Rectal smooth muscle tissue (tissue), 1 donor: ENCODE measurements around the gene LARP1.

Experiments
- H3K27ac ChIP-seq: one replicate; pipeline ENCODE4 v1.7.0; 2013; ENCODE audit warnings: low read depth, low read length, inconsistent platforms
- H3K27me3 ChIP-seq: one replicate; pipeline ENCODE4 v1.7.0; 2013; ENCODE audit warnings: low read length; ENCODE audit not compliant: control insufficient read depth, insufficient read depth
- H3K36me3 ChIP-seq: one replicate; pipeline ENCODE4 v1.7.0; 2013; ENCODE audit warnings: low read length; ENCODE audit not compliant: control insufficient read depth, insufficient read depth
- H3K4me1 ChIP-seq: one replicate; pipeline ENCODE4 v1.7.0; 2013; ENCODE audit warnings: low read length; ENCODE audit not compliant: control insufficient read depth, insufficient read depth
- H3K4me3 ChIP-seq: one replicate; pipeline ENCODE4 v1.7.0; 2013; ENCODE audit warnings: low read length
- H3K9ac ChIP-seq: one replicate; pipeline ENCODE4 v1.7.0; 2013; ENCODE audit warnings: low read length

Gene LARP1

DNA sequence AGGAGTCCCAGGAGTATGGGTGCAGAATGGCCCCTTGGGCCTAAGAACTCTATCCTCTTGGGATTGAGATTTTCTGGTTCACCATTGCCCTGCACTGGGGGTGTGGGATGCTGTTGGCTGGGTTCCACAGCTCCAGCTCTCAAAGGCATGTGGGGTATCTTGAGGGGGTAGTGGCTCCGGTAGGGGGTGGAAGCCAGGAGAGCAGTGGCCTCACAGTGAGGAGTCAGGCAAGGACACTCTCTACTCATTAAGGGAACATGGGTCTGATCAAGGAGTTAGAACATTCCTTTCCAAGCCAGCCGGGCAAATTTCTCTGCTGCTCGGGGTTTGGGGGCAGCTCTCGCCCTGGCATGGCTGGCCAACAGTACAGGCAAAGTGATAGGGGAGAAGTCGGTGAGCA, 33.0 kb downstream of the LARP1 start:
- peaks cover 18% of the 10 kb centered on the region for H3K36me3 ChIP-seq
- H3K27ac ChIP-seq = no peak overlapping the region
- H3K9ac ChIP-seq = no peak overlapping the region
- peaks cover 16% of the 10 kb centered on the region for H3K4me1 ChIP-seq
- no peaks in the 10 kb centered on the region for H3K27me3 ChIP-seq
- H3K4me3 ChIP-seq = no peak overlapping the region

DNA sequence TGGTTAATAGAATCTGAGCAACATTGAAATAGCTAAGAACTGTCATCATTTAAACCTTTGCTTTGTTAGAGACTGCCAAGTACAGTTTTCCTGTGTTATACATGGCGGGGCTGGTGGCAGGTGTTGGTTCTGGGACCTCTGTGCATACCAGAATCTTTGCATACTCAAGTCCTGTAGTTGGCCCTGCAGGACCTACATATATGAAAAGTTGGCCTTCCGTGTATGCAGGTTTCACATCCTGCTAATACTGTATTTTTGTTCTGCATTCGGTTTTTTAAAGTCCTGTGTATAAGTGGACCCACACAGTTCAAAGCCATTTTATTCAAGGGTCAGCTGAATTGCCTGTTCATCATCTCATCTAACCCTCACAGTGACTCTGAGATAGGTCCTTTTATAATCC, 36.4 kb downstream of the LARP1 start:
- no peaks in the 10 kb centered on the region for H3K27me3 ChIP-seq
- H3K36me3 ChIP-seq = peaks cover 34% of the 10 kb centered on the region
- H3K4me1 ChIP-seq = peaks cover 9% of the 10 kb centered on the region
- H3K4me3 ChIP-seq = no peak overlapping the region
- H3K27ac ChIP-seq = no peak overlapping the region
- no peak overlapping the region for H3K9ac ChIP-seq

DNA sequence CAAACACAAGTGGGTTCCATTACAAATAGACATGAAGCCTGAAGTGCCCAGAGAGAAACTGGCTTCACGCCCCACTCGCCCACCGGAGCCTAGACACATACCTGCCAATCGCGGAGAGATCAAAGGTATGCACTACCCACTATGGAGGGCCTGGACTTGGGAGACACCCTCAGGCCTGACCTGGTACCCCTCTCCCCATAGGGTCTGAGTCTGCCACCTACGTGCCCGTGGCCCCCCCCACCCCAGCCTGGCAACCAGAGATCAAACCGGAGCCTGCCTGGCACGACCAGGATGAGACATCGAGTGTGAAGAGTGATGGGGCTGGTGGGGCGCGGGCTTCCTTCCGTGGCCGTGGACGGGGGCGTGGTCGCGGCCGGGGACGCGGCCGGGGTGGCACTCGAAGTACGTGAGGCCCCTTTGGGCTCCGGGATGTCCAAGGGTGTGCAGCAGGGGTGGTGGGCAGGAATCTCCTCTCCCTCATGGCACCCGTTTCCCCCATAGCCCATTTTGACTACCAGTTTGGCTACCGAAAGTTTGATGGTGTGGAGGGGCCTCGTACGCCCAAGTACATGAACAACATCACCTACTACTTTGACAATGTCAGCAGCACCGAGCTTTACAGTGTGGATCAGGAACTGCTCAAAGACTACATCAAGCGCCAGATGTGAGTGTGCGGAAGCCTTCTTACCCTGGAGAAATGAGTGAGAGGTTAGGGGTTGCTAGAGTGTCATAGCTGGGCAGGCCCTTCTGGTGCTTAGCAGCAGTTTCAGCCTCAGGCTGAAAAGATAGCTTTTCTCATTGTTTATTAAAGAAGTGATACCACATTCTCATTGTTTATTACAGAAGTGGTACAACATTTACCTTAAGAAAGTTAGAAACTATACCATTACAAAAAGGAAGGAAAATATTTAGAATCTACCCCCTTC, 38.7 kb downstream of the LARP1 start:
- Histone ChIP-seq H3K27me3 (no peaks in the 10 kb centered on the region), H3K4me1 (no peaks in the 10 kb centered on the region), H3K36me3 (peaks cover 38% of the 10 kb centered on the region), H3K9ac (no peak overlapping the region), H3K27ac (no peak overlapping the region), H3K4me3 (no peak overlapping the region)

DNA sequence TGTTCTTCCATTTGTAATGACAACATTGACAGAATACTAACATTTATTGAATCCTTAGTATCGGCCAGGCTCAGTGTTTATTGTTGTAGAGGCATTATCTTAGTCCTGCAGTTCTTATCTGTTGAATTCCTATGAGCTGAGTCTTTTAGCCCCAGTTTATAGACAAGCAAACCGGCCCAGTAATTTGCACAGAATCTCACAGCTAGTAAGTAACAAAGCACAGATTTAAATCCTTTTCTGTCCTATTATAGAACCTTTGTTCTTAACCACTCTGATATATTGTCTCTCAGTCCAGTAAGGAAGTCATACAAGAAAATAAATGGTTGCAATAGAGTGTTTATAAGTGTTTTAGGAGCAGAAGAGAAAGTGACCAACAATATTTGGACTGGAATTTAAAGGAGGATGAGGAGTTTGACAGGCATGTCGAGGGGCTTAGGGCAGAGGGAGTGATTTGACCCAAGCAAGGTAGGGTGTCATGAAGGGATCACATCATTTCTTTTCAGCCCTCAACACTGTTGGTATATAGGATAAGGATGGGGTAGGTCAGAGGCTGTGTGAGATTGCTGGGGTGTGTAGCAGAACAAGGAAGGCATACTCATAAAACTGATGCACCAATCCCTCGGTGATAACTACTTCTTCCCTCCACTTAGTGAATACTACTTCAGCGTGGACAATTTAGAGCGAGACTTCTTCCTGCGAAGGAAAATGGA, 39.5 kb downstream of the LARP1 start:
- H3K27me3 ChIP-seq = no peaks in the 10 kb centered on the region
- H3K36me3 ChIP-seq = peaks cover 39% of the 10 kb centered on the region
- no peak overlapping the region for H3K9ac ChIP-seq
- H3K4me3 ChIP-seq = no peak overlapping the region
- no peaks in the 10 kb centered on the region for H3K4me1 ChIP-seq
- H3K27ac ChIP-seq = no peak overlapping the region

GRCh38 chr5:154795235-154795596, 40.0 kb downstream of the LARP1 start:
- Histone ChIP-seq H3K27me3 (no peaks in the 10 kb centered on the region), H3K4me3 (no peak overlapping the region), H3K36me3 (peaks cover 44% of the 10 kb centered on the region), H3K27ac (no peak overlapping the region), H3K4me1 (no peaks in the 10 kb centered on the region), H3K9ac (no peak overlapping the region)

GRCh38 chr5:154797762-154798161, 42.6 kb downstream of the LARP1 start:
- Histone ChIP-seq H3K4me3 (no peak overlapping the region), H3K9ac (no peak overlapping the region), H3K36me3 (peaks cover 51% of the 10 kb centered on the region), H3K4me1 (no peaks in the 10 kb centered on the region), H3K27ac (no peak overlapping the region), H3K27me3 (no peaks in the 10 kb centered on the region)

- no peaks in the 10 kb centered on the region for H3K27me3 ChIP-seq
- H3K27ac ChIP-seq = no peak overlapping the region
- no peak overlapping the region for H3K4me3 ChIP-seq
- peaks cover 58% of the 10 kb centered on the region for H3K36me3 ChIP-seq
- H3K4me1 ChIP-seq = no peaks in the 10 kb centered on the region
- no peak overlapping the region for H3K9ac ChIP-seq
Observed at GRCh38 chr5:154800582-154800981, 45.4 kb downstream of the LARP1 start.

DNA sequence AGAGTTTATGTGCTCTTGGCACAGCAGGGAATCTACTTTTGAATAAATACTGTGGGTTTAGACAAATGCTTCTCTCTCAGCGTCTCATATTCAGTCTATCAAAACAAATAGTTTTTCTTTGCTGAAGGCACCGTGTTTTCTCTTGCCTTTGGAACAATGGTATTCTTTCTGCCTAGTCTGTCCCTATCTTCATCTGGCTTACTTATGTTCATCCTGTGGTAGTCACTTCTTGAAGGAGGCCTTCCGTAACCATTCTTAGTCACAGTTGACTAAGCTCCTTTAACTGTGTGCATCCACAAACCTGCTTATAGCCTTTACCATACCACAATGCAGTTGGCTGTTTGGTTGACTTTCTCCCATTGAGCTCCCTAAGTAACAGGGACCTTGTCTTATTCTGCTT, 45.9 kb downstream of the LARP1 start:
- Histone ChIP-seq H3K27ac (no peak overlapping the region), H3K4me1 (no peaks in the 10 kb centered on the region), H3K27me3 (no peaks in the 10 kb centered on the region), H3K9ac (no peak overlapping the region), H3K36me3 (peaks cover 61% of the 10 kb centered on the region), H3K4me3 (no peak overlapping the region)

- Histone ChIP-seq H3K27ac (no peak overlapping the region), H3K27me3 (no peaks in the 10 kb centered on the region), H3K36me3 (peaks cover 61% of the 10 kb centered on the region), H3K4me3 (no peak overlapping the region), H3K4me1 (no peaks in the 10 kb centered on the region), H3K9ac (no peak overlapping the region)
Observed at GRCh38 chr5:154802050-154802449, 46.9 kb downstream of the LARP1 start.

- no peak overlapping the region for H3K27ac ChIP-seq
- H3K9ac ChIP-seq = no peak overlapping the region
- peaks cover 58% of the 10 kb centered on the region for H3K36me3 ChIP-seq
- H3K4me1 ChIP-seq = no peaks in the 10 kb centered on the region
- no peaks in the 10 kb centered on the region for H3K27me3 ChIP-seq
- no peak overlapping the region for H3K4me3 ChIP-seq
Observed at GRCh38 chr5:154806176-154806575, 51.0 kb downstream of the LARP1 start.

- H3K9ac ChIP-seq = no peak overlapping the region
- H3K27ac ChIP-seq = no peak overlapping the region
- H3K4me1 ChIP-seq = peaks cover 2% of the 10 kb centered on the region
- no peaks in the 10 kb centered on the region for H3K27me3 ChIP-seq
- peaks cover 48% of the 10 kb centered on the region for H3K36me3 ChIP-seq
- H3K4me3 ChIP-seq = no peak overlapping the region
Observed at GRCh38 chr5:154811239-154811638, 56.1 kb downstream of the LARP1 start.

GRCh38 chr5:154811653-154812465, 56.7 kb downstream of the LARP1 start:
- Histone ChIP-seq H3K36me3 (peaks cover 43% of the 10 kb centered on the region), H3K9ac (no peak overlapping the region), H3K4me1 (peaks cover 2% of the 10 kb centered on the region), H3K27ac (no peak overlapping the region), H3K27me3 (no peaks in the 10 kb centered on the region), H3K4me3 (no peak overlapping the region)
